CD4-positive, alpha-beta memory T cell (primary cell): ENCODE data around the gene CD8B2. TPM values are rescaled to one million over a fixed set of nuclear protein-coding genes. Genes with fewer than 3 reads are reported as not detected.
A peak's percentile ranks its signal among the peaks of the same experiment; 100 is the strongest.

ENCODE experiments used
- CTCF ChIA-PET: fragments of 350-600 bp; sonication (Branson Sonifier 250); formaldehyde crosslinking; loops from one replicate; lab custom pipeline; 2021; ENCODE audit warnings: inconsistent platforms; ENCODE audit not compliant: partially characterized antibody; lab: Charles Lee
- POLR2A ChIA-PET: fragments of 350-600 bp; sonication (Branson Sonifier 250); formaldehyde crosslinking; loops from one replicate; lab custom pipeline; 2021; ENCODE audit not compliant: partially characterized antibody; lab: Charles Lee
- DNase-seq, 5 donors: peaks; one replicate each; pipeline versions ENCODE4 v3.0.0 to v3.0.0-alpha.2; 2020 to 2022; ENCODE audit warnings: mixed read lengths in 1 of 5
- H3K27ac ChIP-seq: one replicate; pipeline ENCODE4 v1.7.0; 2013; ENCODE audit warnings: low read depth, low read length
- H3K27me3 ChIP-seq: 2 replicates; pipeline ENCODE4 v1.7.0; 2013; ENCODE audit warnings: mild to moderate bottlenecking, low read length, moderate library complexity; ENCODE audit not compliant: insufficient read depth
- H3K36me3 ChIP-seq: 2 replicates; pipeline ENCODE4 v1.7.0; 2013; ENCODE audit warnings: mild to moderate bottlenecking, low read length, moderate library complexity; ENCODE audit not compliant: insufficient read depth
- H3K4me1 ChIP-seq: 2 replicates; pipeline ENCODE4 v1.7.0; 2013; ENCODE audit warnings: mild to moderate bottlenecking, low read length, moderate library complexity; ENCODE audit not compliant: insufficient read depth
- H3K4me3 ChIP-seq, 2 donors: one replicate each; pipeline ENCODE4 v1.7.0; 2013; ENCODE audit warnings: low read length in 2 of 2, mild to moderate bottlenecking in 1 of 2
- H3K9me3 ChIP-seq, 2 donors: one replicate each; pipeline ENCODE4 v1.7.0; 2013; ENCODE audit warnings: low read length in 2 of 2, control low read depth in 1 of 2; ENCODE audit not compliant: control insufficient read depth in 1 of 2
- H3K27ac Mint-ChIP-seq, 7 donors: one replicate each; pipeline ENCODE4 v1.8.0; 2020 to 2021; ENCODE audit warnings: mixed read lengths in 7 of 7, mild to moderate bottlenecking in 6 of 7, inconsistent platforms in 3 of 7, moderate library complexity in 3 of 7
- H3K27me3 Mint-ChIP-seq, 2 donors: one replicate each; pipeline ENCODE4 v1.8.0; 2020 to 2021; ENCODE audit warnings: mixed read lengths in 2 of 2
- H3K36me3 Mint-ChIP-seq, 2 donors: one replicate each; pipeline ENCODE4 v1.8.0; 2020 to 2021; ENCODE audit warnings: mixed read lengths in 2 of 2, inconsistent platforms in 1 of 2, mild to moderate bottlenecking in 1 of 2
- H3K4me1 Mint-ChIP-seq, 4 donors: one replicate each; pipeline ENCODE4 v1.8.0; 2020 to 2021; ENCODE audit warnings: mixed read lengths in 4 of 4, mild to moderate bottlenecking in 1 of 4
- H3K4me3 Mint-ChIP-seq, 8 donors: one replicate each; pipeline ENCODE4 v1.8.0; 2020 to 2021; ENCODE audit warnings: mixed read lengths in 8 of 8, mild to moderate bottlenecking in 7 of 8, moderate library complexity in 6 of 8, inconsistent platforms in 3 of 8
- H3K9me3 Mint-ChIP-seq, 8 donors: one replicate each; pipeline ENCODE4 v1.8.0; 2020 to 2021; ENCODE audit warnings: mixed read lengths in 8 of 8, mild to moderate bottlenecking in 5 of 8, inconsistent platforms in 3 of 8, moderate library complexity in 1 of 8
- intact Hi-C: fragments of 100-400 bp; cut with micrococcal nuclease; formaldehyde crosslinking; loops from one replicate; pipeline ENCODE4 v1.15.1; 2023
- polyA plus RNA-seq, 2 donors: library from polyadenylated mRNA; unstranded; fragments of 300-500 nt; fragmentation: Illumina TruSeq; gene quantifications; one replicate each; pipeline ENCODE4 v1.2.3, GENCODE V29; 2021
- total RNA-seq, 2 experiments: library from RNA; stranded (reverse); gene quantifications; one replicate each; pipeline ENCODE4 v1.2.3, GENCODE V29; 2021

CD8B2 gene
- total and polyA plus RNA-seq, 4 experiments from 2014 or later = not detected

- H3K27me3 Mint-ChIP-seq = peaks cover 0 to 2% of the 10 kb centered on the region in 2 donors
- Histone ChIP-seq H3K27ac (no peak overlapping the region), H3K36me3 (no peaks in the 10 kb centered on the region), H3K9me3 (no peaks in the 10 kb centered on the region), H3K4me1 (no peaks in the 10 kb centered on the region), H3K27me3 (no peaks in the 10 kb centered on the region), H3K4me3 (no peak overlapping the region)
- H3K4me1 Mint-ChIP-seq = no peaks in the 10 kb centered on the region
- intact Hi-C loops = loop anchor here (1.0 kb wide), 1 partner anchor 28 kb away; no protein-coding TSS in a partner anchor
- ChIA-PET CTCF (no interaction called here), POLR2A (no interaction called here)
- DNase-seq = no peak
- H3K27ac Mint-ChIP-seq = no peak overlapping the region
- peaks cover 0 to 19% (median 10%) of the 10 kb centered on the region in 8 donors for H3K9me3 Mint-ChIP-seq
- peak overlapping the region in 1 of 8 donors; percentile 33 for H3K4me3 Mint-ChIP-seq
- H3K36me3 Mint-ChIP-seq = peaks cover 0 to 11% of the 10 kb centered on the region in 2 donors
Observed at GRCh38 chr2:106523976-106524665, 37.0 kb downstream of the CD8B2 start.

GRCh38 chr2:106530866-106531265 lies 43.7 kb downstream of the CD8B2 start:
- H3K27me3 Mint-ChIP-seq = peaks cover 15 to 19% of the 10 kb centered on the region in 2 donors
- no peak overlapping the region for H3K27ac Mint-ChIP-seq
- no peaks in the 10 kb centered on the region for H3K4me1 Mint-ChIP-seq
- Histone ChIP-seq H3K9me3 (no peaks in the 10 kb centered on the region), H3K36me3 (no peaks in the 10 kb centered on the region), H3K4me3 (no peak overlapping the region), H3K27ac (no peak overlapping the region), H3K27me3 (no peaks in the 10 kb centered on the region), H3K4me1 (no peaks in the 10 kb centered on the region)
- no peaks in the 10 kb centered on the region for H3K36me3 Mint-ChIP-seq
- intact Hi-C loops = no loop called here
- ChIA-PET CTCF (interaction anchor here (3.9 kb wide), 1 partner anchor 12 kb away, joined by 14 read pairs; no protein-coding TSS in a partner anchor), POLR2A (no interaction called here)
- H3K9me3 Mint-ChIP-seq = peaks cover 0 to 1% (median 0%) of the 10 kb centered on the region in 8 donors
- no peak overlapping the region for H3K4me3 Mint-ChIP-seq
- DNase-seq = no peak

- no peaks in the 10 kb centered on the region for H3K4me1 ChIP-seq
- intact Hi-C loops = no loop called here
- Mint-ChIP-seq H3K9me3 (peaks cover 0 to 1% (median 0%) of the 10 kb centered on the region in 8 donors), H3K27ac (no peak overlapping the region), H3K4me1 (no peaks in the 10 kb centered on the region), H3K27me3 (peaks cover 13 to 21% of the 10 kb centered on the region in 2 donors), H3K4me3 (no peak overlapping the region), H3K36me3 (no peaks in the 10 kb centered on the region)
- no peaks in the 10 kb centered on the region for H3K36me3 ChIP-seq
- H3K4me3 ChIP-seq = no peak overlapping the region
- ChIA-PET CTCF (no interaction called here), POLR2A (no interaction called here)
- no peak for DNase-seq
- no peaks in the 10 kb centered on the region for H3K9me3 ChIP-seq
- no peaks in the 10 kb centered on the region for H3K27me3 ChIP-seq
- H3K27ac ChIP-seq = no peak overlapping the region
Observed at GRCh38 chr2:106531676-106532214, 44.6 kb downstream of the CD8B2 start.

- Histone ChIP-seq H3K27me3 (no peaks in the 10 kb centered on the region), H3K9me3 (no peaks in the 10 kb centered on the region), H3K36me3 (no peaks in the 10 kb centered on the region), H3K4me3 (no peak overlapping the region), H3K27ac (no peak overlapping the region), H3K4me1 (no peaks in the 10 kb centered on the region)
- ChIA-PET POLR2A (no interaction called here), CTCF (no interaction called here)
- H3K27me3 Mint-ChIP-seq = peaks cover 13 to 21% of the 10 kb centered on the region in 2 donors
- H3K9me3 Mint-ChIP-seq = peaks cover 0 to 1% (median 0%) of the 10 kb centered on the region in 8 donors
- H3K4me1 Mint-ChIP-seq = no peaks in the 10 kb centered on the region
- intact Hi-C loops = no loop called here
- H3K27ac Mint-ChIP-seq = no peak overlapping the region
- H3K4me3 Mint-ChIP-seq = no peak overlapping the region
- H3K36me3 Mint-ChIP-seq = no peaks in the 10 kb centered on the region
- DNase-seq = no peak
Observed at GRCh38 chr2:106532236-106532635, 45.1 kb downstream of the CD8B2 start.

GRCh38 chr2:106534471-106534870 lies 47.3 kb downstream of the CD8B2 start:
- no peak overlapping the region for H3K27ac ChIP-seq
- no peaks in the 10 kb centered on the region for H3K27me3 ChIP-seq
- Mint-ChIP-seq H3K27me3 (peaks cover 13 to 21% of the 10 kb centered on the region in 2 donors), H3K9me3 (peaks cover 0 to 1% (median 0%) of the 10 kb centered on the region in 8 donors), H3K4me1 (no peaks in the 10 kb centered on the region), H3K4me3 (no peak overlapping the region), H3K27ac (no peak overlapping the region), H3K36me3 (no peaks in the 10 kb centered on the region)
- no peak for DNase-seq
- no peaks in the 10 kb centered on the region for H3K9me3 ChIP-seq
- CTCF ChIA-PET = interaction anchor here (1.2 to 1.5 kb wide), 2 partner anchors 8 to 11 kb away, joined by 4 to 5 read pairs; no protein-coding TSS in a partner anchor
- intact Hi-C loops = no loop called here
- H3K4me1 ChIP-seq = no peaks in the 10 kb centered on the region
- no peak overlapping the region for H3K4me3 ChIP-seq
- POLR2A ChIA-PET = no interaction called here
- H3K36me3 ChIP-seq = no peaks in the 10 kb centered on the region

- Mint-ChIP-seq H3K27ac (no peak overlapping the region), H3K4me1 (no peaks in the 10 kb centered on the region), H3K36me3 (no peaks in the 10 kb centered on the region), H3K4me3 (no peak overlapping the region), H3K9me3 (peaks cover 0 to 1% (median 0%) of the 10 kb centered on the region in 8 donors), H3K27me3 (peaks cover 15% of the 10 kb centered on the region in 2 donors)
- CTCF ChIA-PET = interaction anchor here (0.6 kb wide), 1 partner anchor 13 kb away, joined by 4 read pairs; no protein-coding TSS in a partner anchor
- POLR2A ChIA-PET = no interaction called here
- no peak for DNase-seq
- Histone ChIP-seq H3K9me3 (no peaks in the 10 kb centered on the region), H3K4me3 (no peak overlapping the region), H3K27ac (no peak overlapping the region), H3K36me3 (no peaks in the 10 kb centered on the region), H3K4me1 (no peaks in the 10 kb centered on the region), H3K27me3 (no peaks in the 10 kb centered on the region)
- intact Hi-C loops = no loop called here
Observed at GRCh38 chr2:106536490-106536889, 49.3 kb downstream of the CD8B2 start.

- intact Hi-C loops = no loop called here
- H3K4me3 ChIP-seq = no peak overlapping the region
- peaks cover 3% of the 10 kb centered on the region for H3K27me3 ChIP-seq
- no peaks in the 10 kb centered on the region for H3K9me3 ChIP-seq
- no peak for DNase-seq
- no peak overlapping the region for H3K27ac ChIP-seq
- H3K36me3 ChIP-seq = no peaks in the 10 kb centered on the region
- Mint-ChIP-seq H3K9me3 (peaks cover 0 to 1% (median 0%) of the 10 kb centered on the region in 8 donors), H3K4me1 (no peaks in the 10 kb centered on the region), H3K27ac (no peak overlapping the region), H3K4me3 (no peak overlapping the region), H3K27me3 (peaks cover 18 to 19% of the 10 kb centered on the region in 2 donors), H3K36me3 (no peaks in the 10 kb centered on the region)
- POLR2A ChIA-PET = no interaction called here
- H3K4me1 ChIP-seq = no peaks in the 10 kb centered on the region
- CTCF ChIA-PET = interaction anchor here (0.8 to 2.0 kb wide), 5 partner anchors 9 to 46 kb away, joined by 3 to 7 read pairs (median 4); no protein-coding TSS in a partner anchor
Observed at GRCh38 chr2:106537047-106537446, 49.9 kb downstream of the CD8B2 start.
